H1 (cell line): Measurements from ENCODE around the gene GRK3. TPM values are rescaled to one million over a fixed set of nuclear protein-coding genes. Genes with fewer than 3 reads are reported as not detected.

ENCODE experiments used
- CTCF ChIA-PET: fragments of 300-600 bp; sonication (Branson Sonifier 250); formaldehyde crosslinking; loops from one replicate; lab custom pipeline; 2021; ENCODE audit not compliant: partially characterized antibody; lab: Charles Lee
- POLR2A ChIA-PET: fragments of 300-600 bp; sonication (Branson Sonifier 250); formaldehyde crosslinking; loops from one replicate; lab custom pipeline; 2021; ENCODE audit warnings: inconsistent platforms; ENCODE audit not compliant: partially characterized antibody; lab: Charles Lee
- DNase-seq, 2 experiments: peaks; one replicate each; pipeline versions ENCODE4 v3.0.0 to v3.0.0-alpha.2; 2010 to 2022; ENCODE audit warnings: low spot score in 2 of 2, low read depth in 1 of 2, mixed read lengths in 1 of 2
- FAIRE-seq: peaks from 2 replicates; lab custom pipeline; 2011; peaks lifted over from hg19 to GRCh38; lab: Jason Lieb, UNC
- H2AFZ ChIP-seq: 2 replicates; pipeline ENCODE4 v1.8.1; 2012; ENCODE audit warnings: low read length, inconsistent platforms
- H2AK5ac ChIP-seq: 2 replicates; pipeline ENCODE4 v1.6.1; 2013; ENCODE audit warnings: low read depth, low read length
- H2BK120ac ChIP-seq: replicated peaks from 2 replicates; pipeline ENCODE3; 2013; ENCODE audit warnings: low read depth, low read length, inconsistent platforms
- H2BK12ac ChIP-seq: 2 replicates; pipeline ENCODE4 v1.6.1; 2013; ENCODE audit warnings: low read depth, low read length
- H2BK15ac ChIP-seq: 2 replicates; pipeline ENCODE4 v1.6.1; 2013; ENCODE audit warnings: low read length
- H2BK20ac ChIP-seq: 2 replicates; pipeline ENCODE4 v1.6.1; 2013; ENCODE audit warnings: low read length
- H2BK5ac ChIP-seq: 2 replicates; pipeline ENCODE4 v1.6.1; 2013; ENCODE audit warnings: low read depth, low read length
- H3K14ac ChIP-seq: 2 replicates; pipeline ENCODE4 v1.6.1; 2013; ENCODE audit warnings: inconsistent platforms; ENCODE audit not compliant: insufficient read length
- H3K18ac ChIP-seq: 2 replicates; pipeline ENCODE4 v1.6.1; 2013; ENCODE audit warnings: low read length; ENCODE audit errors: extremely low read depth
- H3K23ac ChIP-seq: 2 replicates; pipeline ENCODE4 v1.6.1; 2013; ENCODE audit warnings: inconsistent platforms; ENCODE audit not compliant: insufficient read length
- H3K23me2 ChIP-seq: 2 replicates; pipeline ENCODE4 v1.6.1; 2013; ENCODE audit warnings: low read depth, low read length
- H3K27ac ChIP-seq: 2 replicates; pipeline ENCODE4 v1.6.1; 2011; ENCODE audit warnings: low read depth, low read length, inconsistent platforms
- H3K27me3 ChIP-seq, 4 experiments: replicated peaks in 1 of 4; 1 replicate in 1 of 4; 2 replicates in 3 of 4; pipeline versions ENCODE4 v1.6.1 to v1.8.1; 2011 to 2013; ENCODE audit warnings: low read length in 3 of 4, mild to moderate bottlenecking in 3 of 4, inconsistent platforms in 2 of 4, mixed read lengths in 2 of 4, moderate library complexity in 1 of 4; ENCODE audit not compliant: control insufficient read depth in 3 of 4, insufficient read depth in 3 of 4; ENCODE audit errors: extremely low read depth in 1 of 4
- H3K36me3 ChIP-seq, 4 experiments: 2 replicates each; pipeline versions ENCODE4 v1.6.1 to v1.8.1; 2011 to 2013; ENCODE audit warnings: mild to moderate bottlenecking in 4 of 4, low read length in 3 of 4, moderate library complexity in 2 of 4, control low read depth in 1 of 4, inconsistent platforms in 1 of 4; ENCODE audit not compliant: insufficient read depth in 4 of 4, control insufficient read depth in 2 of 4
- H3K4ac ChIP-seq: replicated peaks from 2 replicates; pipeline ENCODE3; 2013; ENCODE audit warnings: low read length, low read depth, mixed read lengths, inconsistent platforms; ENCODE audit not compliant: insufficient read length
- H3K4me1 ChIP-seq, 4 experiments: replicated peaks in 1 of 4; 1 replicate in 1 of 4; 2 replicates in 3 of 4; pipeline versions ENCODE4 v1.6.1 to v1.8.1; 2011 to 2013; ENCODE audit warnings: low read length in 3 of 4, inconsistent platforms in 2 of 4, mixed read lengths in 1 of 4; ENCODE audit not compliant: insufficient read depth in 4 of 4, control insufficient read depth in 3 of 4
- H3K4me2 ChIP-seq, 2 experiments: 2 replicates each; pipeline versions ENCODE4 v1.6.1 to v1.8.1; 2011 to 2013; ENCODE audit warnings: low read depth in 2 of 2, low read length in 2 of 2, control low read depth in 1 of 2, inconsistent platforms in 1 of 2, mild to moderate bottlenecking in 1 of 2; ENCODE audit not compliant: insufficient read depth in 1 of 2
- H3K4me3 ChIP-seq, 4 experiments: fragments of 200-600, 300-600 bp in 1 of 4; sonication (generic), shearing (Covaris generic), sonication (Bioruptor Twin) in 1 of 4; 2 replicates each; pipeline versions ENCODE4 v1.5.1 to v1.8.1; 2011 to 2016; ENCODE audit warnings: low read length in 4 of 4, low read depth in 3 of 4, control low read depth in 2 of 4, inconsistent platforms in 2 of 4, mild to moderate bottlenecking in 2 of 4, mixed read lengths in 1 of 4, moderate library complexity in 1 of 4; ENCODE audit not compliant: insufficient read depth in 2 of 4; ENCODE audit errors: extremely low read depth in 1 of 4
- H3K56ac ChIP-seq: replicated peaks from 2 replicates; pipeline ENCODE3; 2013; ENCODE audit warnings: low read depth, mild to moderate bottlenecking, mixed read lengths, low read length, inconsistent platforms; ENCODE audit not compliant: insufficient read length
- H3K79me1 ChIP-seq: 2 replicates; pipeline ENCODE4 v1.6.1; 2013; ENCODE audit warnings: low read depth, low read length, control low read depth
- H3K79me2 ChIP-seq, 2 experiments: 2 replicates each; pipeline versions ENCODE4 v1.6.1 to v1.8.1; 2012 to 2013; ENCODE audit warnings: low read length in 2 of 2, mild to moderate bottlenecking in 2 of 2, inconsistent platforms in 1 of 2; ENCODE audit not compliant: insufficient read depth in 2 of 2, control insufficient read depth in 1 of 2
- H3K9ac ChIP-seq, 4 experiments: replicated peaks in 1 of 4; 1 replicate in 1 of 4; 2 replicates in 3 of 4; pipeline versions ENCODE4 v1.6.1 to v1.8.1; 2011 to 2013; ENCODE audit warnings: low read depth in 3 of 4, low read length in 3 of 4, control low read depth in 2 of 4, mild to moderate bottlenecking in 2 of 4, moderate library complexity in 2 of 4, inconsistent platforms in 1 of 4; ENCODE audit errors: extremely low read depth in 1 of 4
- H3K9me3 ChIP-seq, 2 experiments: 2 replicates each; pipeline versions ENCODE4 v1.6.1 to v1.8.1; 2012 to 2013; ENCODE audit warnings: mild to moderate bottlenecking in 2 of 2, moderate library complexity in 2 of 2, control low read depth in 1 of 2, inconsistent platforms in 1 of 2, low read depth in 1 of 2, low read length in 1 of 2, mixed read lengths in 1 of 2; ENCODE audit not compliant: insufficient read depth in 2 of 2
- H4K20me1 ChIP-seq, 2 experiments: replicated peaks in 1 of 2; 2 replicates each; pipeline versions ENCODE3 to v1.8.1; 2011 to 2013; ENCODE audit warnings: inconsistent platforms in 2 of 2, low read length in 2 of 2, mild to moderate bottlenecking in 1 of 2; ENCODE audit not compliant: insufficient read depth in 2 of 2, control insufficient read depth in 1 of 2
- H4K5ac ChIP-seq: 2 replicates; pipeline ENCODE4 v1.6.1; 2013; ENCODE audit warnings: low read length, low read depth, mixed read lengths, inconsistent platforms; ENCODE audit not compliant: insufficient read length
- H4K8ac ChIP-seq: 2 replicates; pipeline ENCODE4 v1.8.0; 2013; ENCODE audit warnings: mild to moderate bottlenecking, moderate library complexity, low read length, inconsistent platforms; ENCODE audit not compliant: insufficient read depth; ENCODE audit errors: extremely low read depth
- H4K91ac ChIP-seq: replicated peaks from 2 replicates; pipeline ENCODE3; 2013; ENCODE audit warnings: low read length, mixed read lengths, inconsistent platforms; ENCODE audit not compliant: insufficient read length
- WGBS, 2 experiments: shearing (Covaris generic) in 1 of 2; methylation state at CpG; one replicate each; pipeline versions ENCODE4 v1.1.6 to v1.1.7; 2013 to 2015; ENCODE audit warnings: low lambda C conversion rate in 2 of 2, mixed read lengths in 2 of 2, inconsistent platforms in 1 of 2, low coverage in 1 of 2, missing lambda C conversion rate in 1 of 2; ENCODE audit not compliant: insufficient replicate concordance in 2 of 2, insufficient coverage in 1 of 2, insufficient read length in 1 of 2; ENCODE audit errors: extremely low coverage in 1 of 2, missing lambda C conversion rate in 1 of 2; 5-methylcytosine and 5-hydroxymethylcytosine counted together
- polyA plus RNA-seq, 7 experiments: library from polyadenylated mRNA; depleted of rRNA in 3 of 7; stranded (reverse) in 5 of 7; unstranded in 2 of 7; fragments of >200 nt in 5 of 7; fragments of 200-250 nt in 2 of 7; gene quantifications; 1 replicate in 5 of 7; 2 replicates in 1 of 7; 4 replicates in 1 of 7; pipeline versions ENCODE4 v1.2.1 to v1.2.3, GENCODE V29; 2011 to 2013; ENCODE audit warnings: missing spikeins in 2 of 7, mixed read lengths in 2 of 7
- total RNA-seq: library from RNA; stranded (reverse); fragmentation: NEBNext Ultra II Directional; extraction: Animal tissue kit (Norgen Biotek cat#: 25700); gene quantifications from 2 replicates; pipeline ENCODE4 v1.2.1, GENCODE V29; 2021

Gene GRK3
- total and polyA plus RNA-seq, 2 of the 8 experiments (the other 6 are each of a cell fraction or from before 2014, with no cell fraction given), result 7.5 to 35.3 TPM

GRCh38 chr22:25706197-25706596 is 141.7 kb downstream of the GRK3 start:
- CTCF ChIA-PET, result interaction anchor here (0.5 to 1.1 kb wide), 4 partner anchors 18 to 735 kb away, joined by 3 to 6 read pairs (median 4); no protein-coding TSS in a partner anchor
- no peak overlapping the region for H3K14ac ChIP-seq

More at GRCh38 chr22:25706197-25706596, 141.7 kb downstream of the GRK3 start:
- H3K9ac ChIP-seq, result no peak overlapping the region
- H3K27me3 ChIP-seq, result no peaks in the 10 kb centered on the region
- H3K56ac ChIP-seq, result no peak overlapping the region
- H2AFZ ChIP-seq, result no peak overlapping the region
- no peak overlapping the region for H2BK20ac ChIP-seq
- H2BK15ac ChIP-seq, result no peak overlapping the region
- H3K27ac ChIP-seq, result no peak overlapping the region
- H3K79me2 ChIP-seq, result no peaks in the 10 kb centered on the region
- H3K9me3 ChIP-seq, result no peaks in the 10 kb centered on the region
- H4K8ac ChIP-seq, result no peak overlapping the region
- H3K23ac ChIP-seq, result no peak overlapping the region
- no peak overlapping the region for H2BK12ac ChIP-seq
- DNase-seq, result no peak
- no peak overlapping the region for H2BK5ac ChIP-seq
- POLR2A ChIA-PET, result interaction anchor here (0.6 to 1.1 kb wide), 2 partner anchors 8 to 124 kb away, joined by 3 read pairs; no protein-coding TSS in a partner anchor
- H3K18ac ChIP-seq, result no peak overlapping the region
- H3K23me2 ChIP-seq, result no peaks in the 10 kb centered on the region
- H2AK5ac ChIP-seq, result no peak overlapping the region
- H2BK120ac ChIP-seq, result no peak overlapping the region
- no peak overlapping the region for H3K4me2 ChIP-seq
- H3K4ac ChIP-seq, result no peak overlapping the region
- H3K4me3 ChIP-seq, result no peak overlapping the region
- no peaks in the 10 kb centered on the region for H3K4me1 ChIP-seq
- H4K5ac ChIP-seq, result no peak overlapping the region
- 95% methylated on average over 5 of the region's 5 CpGs; no CpG with 5 or more reads in 1 of the 2 experiments for WGBS, 2 experiments
- H4K91ac ChIP-seq, result no peak overlapping the region
- no peaks in the 10 kb centered on the region for H4K20me1 ChIP-seq
- no peaks in the 10 kb centered on the region for H3K36me3 ChIP-seq
- no peaks in the 10 kb centered on the region for H3K79me1 ChIP-seq
- FAIRE-seq, result no peak
